ENCODE data around the gene STARD6.

DNA sequence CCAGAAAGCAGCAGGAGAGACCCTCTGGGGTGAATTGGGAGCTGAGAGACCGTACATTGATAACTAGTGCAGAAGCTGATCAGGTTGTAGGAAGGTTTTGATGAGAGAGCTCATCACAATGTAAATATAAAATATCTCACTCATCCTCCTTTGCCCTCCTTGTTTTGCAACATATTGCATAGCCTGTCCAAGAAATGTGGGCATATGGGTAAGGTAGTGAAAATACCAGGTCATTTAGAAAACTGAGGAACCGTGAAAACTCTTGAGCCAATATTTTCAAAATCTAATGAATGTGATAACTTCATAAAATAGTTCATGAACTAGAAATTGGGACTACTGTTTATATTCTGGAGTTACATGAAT is 31.5 kb upstream of the STARD6 start:
- TF ChIP-seq EZH2 (IDR thresholded peaks at IDR 0.05; ENCODE audit: borderline replicate concordance, control insufficient read depth, low read depth, low read length) (no peak), EP300 (IDR thresholded peaks at IDR 0.05; ENCODE audit: borderline replicate concordance in 1 of 2, control insufficient read depth in 1 of 2, low read depth in 2 of 2, low read length in 2 of 2) (no peak), RCOR1 (conservative IDR thresholded peaks at IDR 0.05; ENCODE audit: low read depth, low read length) (no peak), RAD21 (IDR thresholded peaks at IDR 0.05; ENCODE audit: insufficient read depth, low read depth, low read length) (no peak), ZNF217 (IDR thresholded peaks at IDR 0.05) (no peak), SP1 (IDR thresholded peaks at IDR 0.05; ENCODE audit: low read depth, low read length) (no peak), MYC (IDR thresholded peaks at IDR 0.05; ENCODE audit: insufficient read depth, insufficient read length, insufficient replicate concordance, low read length, severe bottlenecking) (no peak), NFYB (IDR thresholded peaks at IDR 0.05; ENCODE audit: insufficient read depth, low read depth, low read length) (no peak), POLR2AphosphoS5 (IDR thresholded peaks at IDR 0.05; ENCODE audit: low read length) (no peak), SUZ12 (IDR thresholded peaks at IDR 0.05; ENCODE audit: unreplicated experiment) (no peak), ATF3 (IDR thresholded peaks at IDR 0.05; ENCODE audit: borderline replicate concordance, extremely low read depth, low read depth, low read length) (no peak)
- TF ChIP-seq, protein P1, sequence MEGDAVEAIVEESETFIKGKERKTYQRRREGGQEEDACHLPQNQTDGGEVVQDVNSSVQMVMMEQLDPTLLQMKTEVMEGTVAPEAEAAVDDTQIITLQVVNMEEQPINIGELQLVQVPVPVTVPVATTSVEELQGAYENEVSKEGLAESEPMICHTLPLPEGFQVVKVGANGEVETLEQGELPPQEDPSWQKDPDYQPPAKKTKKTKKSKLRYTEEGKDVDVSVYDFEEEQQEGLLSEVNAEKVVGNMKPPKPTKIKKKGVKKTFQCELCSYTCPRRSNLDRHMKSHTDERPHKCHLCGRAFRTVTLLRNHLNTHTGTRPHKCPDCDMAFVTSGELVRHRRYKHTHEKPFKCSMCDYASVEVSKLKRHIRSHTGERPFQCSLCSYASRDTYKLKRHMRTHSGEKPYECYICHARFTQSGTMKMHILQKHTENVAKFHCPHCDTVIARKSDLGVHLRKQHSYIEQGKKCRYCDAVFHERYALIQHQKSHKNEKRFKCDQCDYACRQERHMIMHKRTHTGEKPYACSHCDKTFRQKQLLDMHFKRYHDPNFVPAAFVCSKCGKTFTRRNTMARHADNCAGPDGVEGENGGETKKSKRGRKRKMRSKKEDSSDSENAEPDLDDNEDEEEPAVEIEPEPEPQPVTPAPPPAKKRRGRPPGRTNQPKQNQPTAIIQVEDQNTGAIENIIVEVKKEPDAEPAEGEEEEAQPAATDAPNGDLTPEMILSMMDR (IDR thresholded peaks at IDR 0.05 in 2 of 3, conservative IDR thresholded peaks at IDR 0.05 in 1 of 3; ENCODE audit: control insufficient read depth in 2 of 3, extremely low read depth in 1 of 3, insufficient read depth in 1 of 3, low read depth in 3 of 3, low read length in 3 of 3): no peak

All from GM12878 (cell line).